T-helper 2 cell treated with Interferon-gamma antibody and Interleukin-4, amounts not matched to agents 100 ng/mL and 5 ng/mL, for 36 hours (primary cell): ENCODE results near the gene KCTD15. TPM values are rescaled to one million over a fixed set of nuclear protein-coding genes. Genes with fewer than 3 reads are reported as not detected.

Experiments used
- intact Hi-C: fragments of 100-400 bp; cut with micrococcal nuclease; formaldehyde crosslinking; loops from one replicate; pipeline ENCODE4 v1.15.1; 2023
- total RNA-seq: library from RNA; stranded (reverse); gene quantifications from 2 replicates; pipeline ENCODE4 v1.2.3, GENCODE V29; 2022

Gene KCTD15
- total RNA-seq, 1 donor from 2014 or later: 6.5 TPM

DNA sequence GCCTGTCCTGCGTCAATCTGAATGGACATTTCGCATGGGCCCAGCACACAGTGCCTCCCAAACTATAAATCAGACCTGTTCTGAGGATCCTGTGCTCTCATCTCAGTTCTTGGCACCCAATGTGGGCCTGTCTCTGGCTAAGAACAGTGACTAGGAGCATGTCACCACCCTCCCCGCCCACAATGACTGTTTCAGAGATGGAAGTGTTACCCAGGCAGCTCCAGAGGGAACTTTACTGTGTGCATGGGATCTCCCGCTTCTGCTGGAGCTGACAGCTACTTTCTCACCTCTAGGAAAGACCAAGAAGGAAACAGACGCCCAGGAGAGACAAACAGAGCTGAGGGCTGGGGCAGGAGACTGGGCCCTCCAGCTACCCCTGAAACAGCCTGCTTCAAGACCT, 45.0 kb downstream of the KCTD15 start:
- intact Hi-C loops: no loop called here

DNA sequence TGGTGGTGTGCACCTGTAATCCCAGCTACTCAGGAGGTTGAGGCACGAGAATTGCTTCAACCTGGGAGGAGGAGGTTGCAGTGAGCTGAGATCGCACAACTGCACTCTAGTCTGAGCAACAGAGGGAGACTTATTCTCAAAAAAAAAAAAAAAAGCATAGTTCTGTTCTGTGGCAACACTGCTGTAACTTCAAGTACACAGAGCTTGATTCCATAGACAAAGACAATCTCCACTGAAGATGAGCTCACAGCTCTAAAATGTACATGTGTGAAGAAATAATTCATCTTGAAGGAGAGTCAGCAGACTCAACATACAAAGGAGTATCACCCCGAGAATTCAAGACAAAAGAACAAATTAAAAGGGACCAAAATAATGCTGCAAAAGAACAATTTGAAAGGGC, 47.8 kb downstream of the KCTD15 start:
- intact Hi-C loops: no loop called here

DNA sequence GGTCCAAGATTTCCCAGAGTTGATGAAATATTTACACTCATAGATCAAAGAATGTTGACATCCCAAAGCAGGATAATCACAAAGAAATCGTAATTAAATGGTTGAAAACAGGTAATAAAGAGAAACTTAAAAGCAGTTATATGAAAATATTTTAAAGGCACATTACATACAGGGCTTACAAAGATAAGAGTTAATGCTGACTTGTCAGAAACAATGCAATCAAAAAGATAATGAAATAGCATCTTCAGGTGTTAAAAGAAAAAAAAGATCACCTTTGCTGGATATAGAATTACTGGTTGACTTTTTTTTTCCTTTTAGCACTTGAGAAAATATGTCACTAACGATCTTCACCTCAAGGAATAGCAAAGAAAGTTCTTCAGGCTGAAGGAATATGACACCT, 48.8 kb downstream of the KCTD15 start:
- intact Hi-C loops: no loop called here

DNA sequence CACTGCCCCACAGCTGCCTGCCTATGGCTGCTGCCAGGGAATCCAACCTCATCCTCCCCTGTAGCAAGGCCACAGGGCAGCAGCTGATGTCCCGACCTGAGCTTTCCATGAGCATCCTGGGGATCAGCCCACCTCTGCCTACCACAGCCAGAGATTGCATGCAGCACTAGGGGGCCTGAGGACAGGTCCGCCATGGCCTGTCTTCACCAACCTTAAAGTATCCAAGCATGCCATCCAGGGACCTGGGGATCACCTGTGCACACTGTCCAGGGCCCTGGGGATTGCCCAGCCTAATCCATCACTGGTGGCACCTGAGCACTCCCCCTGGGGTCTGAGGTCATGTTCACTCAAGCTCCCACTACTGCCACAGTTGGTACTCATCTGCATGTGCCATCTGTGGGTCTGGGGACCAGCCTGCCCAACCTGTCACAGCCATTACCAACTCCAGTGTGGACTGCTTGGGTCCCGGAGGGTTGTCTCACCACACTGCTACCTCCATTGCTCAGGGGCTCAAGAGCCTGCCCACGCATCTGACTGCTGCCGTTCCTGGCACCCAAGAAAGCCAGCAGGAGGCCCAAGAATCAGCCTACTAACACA, 53.0 kb downstream of the KCTD15 start:
- intact Hi-C loops: no loop called here

DNA sequence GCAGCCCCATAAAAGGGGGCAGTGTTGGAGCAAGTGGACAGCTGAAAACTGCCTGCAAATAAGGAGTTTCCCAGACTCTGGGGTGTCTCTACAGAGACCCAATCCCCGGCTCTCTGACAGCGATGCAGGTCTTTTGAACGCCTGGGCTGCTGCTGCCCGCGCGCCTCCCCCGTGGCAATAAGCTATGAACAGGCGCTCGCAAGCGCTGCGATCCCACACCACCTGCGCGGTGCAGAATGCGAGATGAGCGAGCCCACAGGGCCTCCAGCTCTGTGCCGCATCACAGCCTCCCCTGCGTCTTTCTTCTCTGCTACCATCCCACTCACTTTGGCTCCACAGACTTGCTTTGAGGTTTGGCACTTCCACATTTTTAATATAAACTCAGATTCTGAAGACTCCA, 62.3 kb downstream of the KCTD15 start:
- intact Hi-C loops: no loop called here

- intact Hi-C loops: no loop called here
Measured at GRCh38 chr19:33860312-33861090, 63.8 kb downstream of the KCTD15 start.

DNA sequence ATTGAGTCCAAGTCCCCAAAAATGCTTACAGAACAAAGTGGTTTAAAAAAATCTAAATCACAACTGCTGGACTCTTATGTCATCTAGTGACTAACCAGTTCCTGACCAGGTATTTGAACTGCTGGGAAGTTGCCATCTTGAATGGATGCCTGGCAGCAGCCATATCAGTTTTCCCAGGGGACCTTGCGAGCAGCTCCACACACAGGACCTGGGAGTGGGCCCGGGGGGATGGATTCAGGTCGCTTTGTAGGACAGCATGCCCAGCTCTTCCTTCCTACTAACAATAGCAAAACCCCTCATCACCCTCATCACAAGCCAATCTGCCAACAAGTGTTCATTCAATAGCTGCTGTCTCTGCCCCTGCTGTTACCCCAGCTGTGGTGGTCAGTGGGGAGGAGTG, 65.3 kb downstream of the KCTD15 start:
- intact Hi-C loops: no loop called here

DNA sequence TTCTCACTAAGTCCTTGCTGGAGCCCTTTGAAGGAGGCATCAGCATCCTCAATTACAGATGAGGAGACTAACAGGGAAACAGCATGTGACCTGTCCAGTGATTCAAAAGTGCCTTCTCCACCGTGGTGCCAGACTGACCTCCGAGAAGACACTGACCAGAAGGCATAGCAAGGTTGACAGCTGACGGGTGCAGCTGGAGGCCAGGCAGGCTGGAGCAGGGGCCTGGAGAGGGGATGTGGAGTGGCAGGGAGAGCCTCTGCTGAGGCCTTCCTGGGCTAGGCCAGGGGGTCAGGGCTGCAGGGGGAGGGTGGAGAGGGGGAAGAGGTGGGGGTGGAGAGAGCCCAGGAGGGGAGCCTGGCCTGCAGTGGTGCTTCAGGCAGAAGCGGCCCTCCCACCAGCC, 66.3 kb downstream of the KCTD15 start:
- intact Hi-C loops: no loop called here

DNA sequence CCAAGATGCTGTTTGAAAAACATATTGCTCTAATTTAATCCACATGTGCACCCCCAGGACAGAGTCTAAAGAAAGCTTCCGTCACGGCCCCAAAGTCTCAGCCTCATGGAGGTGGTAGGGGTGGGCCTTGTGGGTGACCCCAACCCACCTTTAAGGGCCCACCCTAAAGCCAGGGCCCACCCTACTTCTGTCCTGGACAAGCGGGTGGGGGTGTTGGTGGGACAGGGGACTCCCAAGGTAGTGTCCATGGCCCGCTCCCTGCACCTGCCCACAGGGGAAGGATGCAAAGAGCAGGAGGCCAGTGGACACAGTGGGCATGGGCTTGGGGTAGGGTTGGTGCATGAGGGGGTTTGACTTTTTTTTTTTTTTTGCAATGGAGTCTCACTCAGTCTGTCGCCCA, 66.8 kb downstream of the KCTD15 start:
- intact Hi-C loops: no loop called here

DNA sequence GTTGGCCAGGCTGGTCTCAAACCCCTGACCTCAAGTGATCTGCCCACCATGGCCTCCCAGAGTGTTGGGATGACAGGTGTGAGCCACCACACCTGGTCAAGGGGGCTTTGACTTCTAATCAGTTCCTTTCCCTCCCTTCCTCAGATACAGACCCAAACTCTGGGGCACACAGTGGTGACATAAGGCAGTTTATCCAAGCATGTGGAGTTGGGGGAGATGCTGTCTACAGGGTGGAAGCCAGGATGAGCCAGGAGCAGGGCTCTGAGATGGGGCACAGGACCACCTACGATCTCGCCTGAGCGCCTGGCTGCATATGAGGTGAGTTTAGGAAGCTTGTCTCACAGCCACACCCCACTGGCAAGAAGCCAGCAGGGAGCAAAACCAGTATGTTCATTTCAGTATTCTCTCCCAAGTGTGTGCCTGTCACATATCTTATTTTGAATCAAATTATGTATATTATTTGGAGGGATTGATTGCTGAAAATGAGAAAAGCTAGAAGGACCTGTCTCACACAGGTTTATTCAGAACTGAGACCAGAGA, 67.7 kb downstream of the KCTD15 start:
- intact Hi-C loops: no loop called here

GRCh38 chr19:33865306-33865705, 68.6 kb downstream of the KCTD15 start:
- intact Hi-C loops: no loop called here

Other genes starting within 250 kb of the KCTD15 start
- not detected in 2 replicates for gene CHST8, start 174.9 kb upstream of the KCTD15 start, total RNA-seq